ENCODE measurements around the gene WDR5. TPM values are rescaled to one million over a fixed set of nuclear protein-coding genes. Genes with fewer than 3 reads are reported as not detected.
A peak's percentile ranks its signal among the peaks of the same experiment; 100 is the strongest.

WDR5 gene
- total RNA-seq, 1 donor from 2014 or later: 12.9 TPM

DNA sequence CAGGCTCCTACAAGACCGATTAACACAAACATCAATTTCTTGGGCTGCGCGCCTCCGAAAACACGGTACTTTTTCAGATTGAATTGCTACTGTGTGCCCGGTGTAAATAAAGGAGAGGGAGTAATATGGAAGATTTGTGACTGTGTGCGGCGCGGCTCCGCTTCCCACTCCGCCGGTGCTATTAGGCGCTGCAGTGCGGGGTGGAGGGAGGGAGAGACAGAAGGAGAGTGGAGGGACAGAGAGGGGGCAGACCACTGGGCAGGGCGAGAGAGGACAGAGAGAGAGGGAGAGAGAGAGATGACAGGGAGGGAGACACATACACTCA is 53.2 kb downstream of the WDR5 start:
- no peak for DNase-seq

DNA sequence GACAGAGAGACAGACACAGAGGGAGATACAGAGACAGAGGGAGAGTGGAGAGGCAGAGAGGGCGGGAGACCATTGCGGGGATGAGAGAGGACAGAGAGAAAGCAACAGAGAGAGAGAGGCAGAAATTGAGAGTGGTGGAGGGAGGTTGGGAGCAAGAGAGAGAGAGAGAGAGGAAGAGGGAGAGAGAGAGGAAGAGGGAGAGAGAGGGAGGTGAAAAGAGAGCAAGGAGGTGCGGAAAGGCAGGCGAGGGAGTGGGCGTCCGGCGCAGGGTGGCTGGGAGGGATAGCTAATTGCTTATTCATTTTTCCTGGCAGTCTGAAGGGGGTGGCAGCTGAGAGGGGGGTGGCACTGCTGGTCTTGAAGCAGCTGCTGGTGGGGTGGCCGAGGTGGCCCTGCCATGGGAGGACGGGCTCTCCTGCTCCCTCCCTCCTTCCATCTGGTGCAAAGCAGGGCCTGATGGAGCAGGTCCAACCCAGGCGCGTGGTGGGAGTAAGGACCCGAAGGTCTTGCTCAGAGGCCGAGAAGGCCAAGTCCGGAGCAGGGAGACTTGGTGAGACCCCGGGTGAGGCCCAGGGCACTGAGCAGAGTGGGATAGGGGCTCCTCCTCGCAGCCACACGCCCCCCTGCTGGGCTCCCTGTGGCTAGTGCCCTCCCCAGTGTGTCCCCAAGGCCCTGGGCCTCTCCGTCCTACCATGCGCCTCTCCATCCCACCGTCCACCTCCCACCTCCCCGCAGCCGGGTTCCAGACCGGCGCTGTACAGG is 53.8 kb downstream of the WDR5 start:
- no peak for DNase-seq

DNA sequence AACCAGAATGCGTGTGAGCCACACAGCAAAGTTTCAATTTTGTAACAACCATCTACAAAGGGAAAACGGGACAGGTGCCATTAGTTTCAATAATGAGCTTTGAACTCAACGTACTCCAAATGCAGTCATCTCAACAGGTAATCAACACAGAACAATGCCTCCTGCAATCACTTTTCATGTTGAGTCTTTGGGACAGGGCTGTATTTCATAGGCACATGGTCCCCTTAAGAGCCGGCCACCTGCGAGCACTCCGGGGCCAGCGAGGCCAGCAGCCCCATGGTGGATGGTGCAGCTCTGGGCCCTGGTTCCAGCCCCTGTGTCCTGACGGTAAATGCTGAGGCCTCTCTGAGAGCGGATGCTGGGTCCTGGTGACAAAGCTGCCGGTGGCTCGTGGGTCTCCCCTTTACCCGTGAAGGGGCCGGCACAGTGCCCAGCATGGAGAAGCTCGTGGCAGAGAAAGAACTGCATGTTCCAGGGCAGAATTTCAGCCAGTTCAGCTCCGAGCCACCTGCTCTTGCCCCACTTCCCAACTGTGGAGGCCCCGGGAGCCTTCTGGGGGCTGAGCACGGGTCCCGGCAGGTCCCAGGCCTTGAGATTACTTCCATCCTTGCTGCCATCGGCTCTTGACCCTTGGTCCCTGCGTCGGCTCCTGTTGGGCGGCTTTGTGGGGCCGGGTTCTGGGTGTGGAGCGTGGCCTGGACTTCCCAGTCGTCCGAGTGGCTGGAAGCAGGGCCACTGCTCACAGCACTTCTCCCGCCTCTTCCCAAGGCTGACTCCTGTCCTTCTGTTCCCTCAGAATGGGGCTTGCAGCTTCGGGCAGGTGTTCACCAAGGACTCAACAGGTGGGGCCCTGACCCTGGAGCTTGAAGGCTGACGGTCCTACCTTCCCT is 54.6 kb downstream of the WDR5 start:
- no peak for DNase-seq

DNA sequence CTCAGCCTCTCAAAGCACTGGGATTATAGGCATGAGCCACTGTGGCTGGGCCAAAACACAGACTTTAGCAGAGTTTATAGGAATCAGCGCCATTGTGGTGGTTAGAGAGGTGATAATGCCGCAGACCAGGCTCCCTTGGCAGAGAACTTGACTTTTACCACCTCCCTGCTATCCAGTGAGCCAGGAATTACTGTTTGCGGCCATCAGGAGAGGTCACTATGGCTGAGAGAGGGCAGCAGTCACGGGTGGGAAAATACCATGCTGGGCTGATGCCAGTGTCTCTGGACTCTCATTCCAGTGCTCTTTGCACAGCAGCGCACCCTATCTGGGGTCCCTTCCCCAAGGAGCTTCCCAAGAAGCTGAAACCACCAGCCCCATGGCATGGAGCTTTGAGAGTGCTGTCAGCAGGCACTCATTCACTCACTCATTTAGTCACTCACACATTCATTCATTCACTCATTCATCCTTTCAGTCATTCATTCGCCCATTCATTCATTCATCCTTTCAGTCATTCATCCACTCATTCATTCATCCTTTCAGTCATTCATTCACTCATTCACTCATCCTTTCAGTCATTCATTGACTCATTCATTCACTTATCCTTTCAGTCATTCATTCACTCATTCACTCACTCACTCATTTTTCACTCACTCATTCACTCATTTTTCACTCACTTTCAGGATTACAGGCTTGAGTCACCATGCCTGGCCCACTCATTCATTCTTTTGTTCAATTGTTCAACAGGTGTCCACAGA is 55.8 kb downstream of the WDR5 start:
- no peak for DNase-seq

DNA sequence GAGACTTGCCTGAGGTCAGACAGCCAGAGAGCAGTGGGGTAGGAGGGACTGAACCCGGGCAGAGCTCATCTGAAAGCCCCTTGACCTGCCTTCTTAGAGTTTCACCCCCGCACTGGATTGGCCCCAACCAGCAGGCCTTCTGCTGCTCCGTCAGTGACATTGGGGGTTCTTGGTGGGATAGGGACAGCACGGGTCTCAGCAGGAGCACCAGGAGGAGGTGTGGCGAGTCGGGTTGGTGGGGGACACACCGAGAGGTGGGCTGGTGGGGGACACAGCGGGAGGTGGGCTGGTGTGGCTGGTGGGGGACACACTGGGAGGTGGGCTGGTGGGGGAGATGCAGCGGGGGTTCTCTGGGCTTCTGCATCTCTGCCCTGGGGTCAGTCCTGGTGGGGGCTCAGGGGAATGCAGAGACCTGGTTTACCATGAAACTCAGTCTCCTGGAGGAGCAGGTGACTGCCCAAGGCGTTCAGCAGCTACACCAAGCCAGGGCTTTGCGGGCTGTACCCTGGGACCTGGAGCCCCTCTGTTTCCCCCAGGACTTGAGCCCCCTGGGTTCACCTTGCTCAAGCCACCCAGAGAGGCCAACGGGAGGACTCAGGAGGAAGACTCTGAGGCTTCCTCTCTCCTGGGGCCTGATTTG is 56.5 kb downstream of the WDR5 start:
- no peak for DNase-seq

DNA sequence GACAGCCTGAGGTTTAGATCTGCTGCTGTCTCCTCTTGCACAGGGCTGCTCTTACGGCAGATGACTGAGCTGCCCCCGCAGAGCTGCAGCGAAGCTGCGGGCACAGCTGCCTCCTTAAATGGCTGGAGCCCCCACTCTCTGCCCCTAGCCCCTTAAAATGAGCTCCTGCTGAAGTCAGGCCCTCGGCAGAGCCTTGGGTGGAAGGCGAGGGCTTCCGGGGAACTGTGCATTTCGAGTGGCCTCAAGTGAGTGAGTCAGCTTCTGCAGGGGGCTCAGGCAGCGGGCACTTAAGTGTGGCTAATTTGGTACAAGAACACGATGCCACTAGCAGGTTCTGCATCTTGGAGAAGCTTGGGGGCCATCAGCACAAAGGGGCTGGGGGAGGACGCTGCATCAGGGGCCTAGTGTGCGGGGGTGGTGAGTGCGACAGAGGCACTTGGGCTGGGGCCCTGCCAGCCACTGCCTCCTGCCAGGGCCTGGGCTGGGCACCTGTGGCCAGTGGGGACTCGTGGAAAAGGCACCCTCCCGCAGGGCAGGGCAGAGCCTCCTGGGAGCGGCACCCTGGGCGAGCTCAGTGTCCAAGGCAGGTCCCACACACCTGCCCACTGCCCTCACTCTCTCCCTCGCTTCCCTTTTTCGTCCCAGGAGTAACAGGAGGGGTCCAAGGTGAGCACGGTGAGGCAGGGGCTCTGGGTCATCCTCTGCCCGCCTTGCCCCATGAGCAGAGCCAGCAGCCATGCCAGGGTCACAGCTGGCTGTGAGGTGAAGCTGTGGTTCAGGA is 57.3 kb downstream of the WDR5 start:
- DNase-seq: no peak

DNA sequence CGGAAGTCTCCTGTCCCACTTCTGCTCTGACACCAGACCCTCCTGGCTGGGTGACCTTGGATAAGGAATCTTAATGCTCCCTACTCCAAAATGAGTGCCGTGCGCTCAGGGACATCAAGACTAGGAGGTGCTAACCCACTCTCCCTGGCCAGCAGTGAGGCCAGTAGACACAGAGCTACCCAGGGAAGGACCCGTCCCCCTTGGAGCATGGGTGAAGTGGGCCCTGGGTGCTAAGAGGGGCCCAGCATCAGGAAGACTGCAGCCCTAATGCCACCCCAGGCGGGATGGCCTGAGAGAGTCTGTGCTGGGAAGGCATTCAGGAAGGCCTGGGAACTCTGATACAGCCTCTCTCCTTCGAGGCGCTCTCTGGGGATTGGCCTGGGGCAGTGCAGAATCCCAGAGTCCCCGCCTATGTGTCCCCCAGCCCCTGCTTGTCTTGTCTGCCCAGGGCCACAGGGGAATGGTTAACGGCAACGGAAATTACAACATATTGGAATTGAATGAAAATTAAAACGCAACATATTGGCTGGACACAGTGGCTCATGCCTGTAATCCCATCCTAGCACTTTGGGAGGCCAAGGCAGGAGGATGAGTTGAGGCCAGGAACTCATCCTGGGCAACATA is 58.1 kb downstream of the WDR5 start:
- no peak for DNase-seq

DNA sequence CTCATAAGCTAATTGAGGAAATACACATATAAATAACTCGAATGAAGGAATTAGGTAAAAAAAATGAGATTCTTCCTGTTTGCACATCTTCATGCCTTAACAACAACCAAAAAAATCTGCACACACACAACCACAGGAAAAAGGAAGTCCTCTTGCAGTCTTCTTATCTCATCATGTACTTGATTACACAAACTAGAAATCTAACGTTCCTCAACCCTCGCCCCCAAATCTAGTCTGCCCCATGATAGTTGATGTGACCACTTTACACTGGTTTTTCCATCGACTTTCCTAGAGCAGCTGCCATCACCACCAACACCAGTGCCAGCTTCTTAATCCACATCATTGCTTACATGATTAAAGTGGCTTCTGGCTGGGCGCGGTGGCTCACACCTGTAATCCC is 59.7 kb downstream of the WDR5 start:
- DNase-seq: no peak

DNA sequence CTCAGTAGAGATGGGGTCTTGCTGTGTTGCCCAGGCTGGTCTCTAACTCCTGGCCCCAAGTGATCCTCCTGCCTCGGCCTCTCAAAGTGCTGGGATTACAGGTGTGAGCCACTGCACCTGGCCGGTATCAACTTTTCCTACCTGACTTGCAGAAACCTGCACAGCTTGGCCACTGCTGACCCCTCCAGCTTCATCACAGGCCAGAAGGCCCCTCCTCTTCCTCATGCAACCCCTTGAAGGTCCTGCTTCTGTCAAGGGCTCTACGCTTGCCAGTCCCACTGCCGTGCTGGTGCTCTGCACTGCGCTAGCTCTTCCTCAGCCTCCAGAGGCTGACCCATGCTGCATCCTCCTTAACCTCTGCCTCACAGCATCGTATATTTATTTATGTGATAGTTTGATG is 61.0 kb downstream of the WDR5 start:
- DNase-seq: no peak

DNA sequence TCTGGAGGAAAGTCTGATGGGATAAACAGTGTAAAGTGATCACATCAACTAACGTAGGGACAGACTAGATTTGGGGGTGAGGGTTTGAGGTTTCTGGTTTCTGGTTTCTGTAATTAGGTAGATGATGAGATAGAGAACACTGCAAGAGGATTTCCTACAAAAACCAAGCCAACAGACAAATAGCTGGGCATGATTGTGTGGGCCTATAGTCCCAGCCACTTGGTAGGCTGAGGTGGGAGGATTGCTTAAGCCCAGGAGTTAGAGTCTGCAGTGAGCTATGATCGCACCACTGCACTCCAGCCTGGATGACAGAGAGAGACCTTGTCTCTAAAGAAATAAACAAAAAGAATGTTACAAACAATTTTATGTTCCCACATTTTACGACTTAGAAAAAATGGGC is 62.9 kb downstream of the WDR5 start:
- no peak for DNase-seq

DNA sequence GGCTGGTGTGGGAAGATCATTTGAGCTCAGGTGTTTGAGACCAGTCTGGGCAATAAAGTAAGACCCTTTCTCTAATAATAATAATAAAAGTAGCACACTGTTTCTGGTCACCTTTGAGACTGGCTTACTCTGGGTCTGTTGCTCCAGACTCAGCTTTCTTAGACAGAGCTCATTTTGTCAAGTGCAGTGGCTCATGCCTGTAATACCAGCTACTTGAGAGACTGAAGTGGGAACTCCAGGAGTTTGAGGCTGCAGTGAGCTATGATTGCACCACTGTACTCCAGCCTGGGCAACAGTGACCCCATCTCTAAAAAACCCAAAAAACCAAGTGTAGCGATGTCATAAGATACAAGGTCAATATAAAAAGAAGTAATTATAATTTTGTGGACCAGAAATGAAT is 64.8 kb downstream of the WDR5 start:
- DNase-seq: no peak

DNA sequence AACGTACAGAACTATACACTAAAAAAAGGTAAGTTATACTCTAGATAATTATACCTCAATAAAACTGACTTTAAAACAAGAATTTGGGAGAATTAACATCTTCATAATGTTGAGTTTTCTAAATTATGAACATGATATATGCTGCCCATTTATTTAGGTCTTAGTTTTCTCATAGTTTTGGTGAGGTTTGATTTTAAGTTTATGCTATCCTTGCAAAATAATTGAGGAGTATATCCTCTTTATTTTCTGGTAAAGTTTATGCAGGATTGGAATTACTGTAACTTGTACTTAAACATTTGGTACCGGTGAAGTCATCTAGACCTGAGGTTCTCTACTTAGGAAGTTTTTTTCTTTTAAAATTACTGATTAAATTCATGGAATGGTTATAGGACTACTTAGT is 67.3 kb downstream of the WDR5 start:
- no peak for DNase-seq

DNA sequence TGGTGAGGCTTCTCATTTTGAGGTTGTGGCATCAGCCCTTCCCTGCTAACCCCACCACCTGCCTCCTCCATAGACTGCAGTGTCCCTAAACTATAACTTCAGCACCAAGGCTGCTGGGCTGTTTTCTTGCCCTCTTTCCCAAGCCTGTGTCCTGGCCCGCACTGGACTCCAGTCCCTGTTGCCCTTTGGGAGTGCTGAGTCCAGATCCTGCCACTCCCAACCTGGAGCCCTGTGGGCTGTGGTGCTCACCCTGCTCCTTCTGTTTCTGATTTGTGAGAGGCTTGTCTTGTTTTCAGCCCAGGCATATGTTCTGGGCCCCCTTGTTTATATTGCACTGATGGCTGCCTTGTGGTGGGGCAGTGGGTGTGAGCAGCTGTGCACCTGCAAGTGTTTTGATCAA is 68.2 kb downstream of the WDR5 start:
- no peak for DNase-seq

DNA sequence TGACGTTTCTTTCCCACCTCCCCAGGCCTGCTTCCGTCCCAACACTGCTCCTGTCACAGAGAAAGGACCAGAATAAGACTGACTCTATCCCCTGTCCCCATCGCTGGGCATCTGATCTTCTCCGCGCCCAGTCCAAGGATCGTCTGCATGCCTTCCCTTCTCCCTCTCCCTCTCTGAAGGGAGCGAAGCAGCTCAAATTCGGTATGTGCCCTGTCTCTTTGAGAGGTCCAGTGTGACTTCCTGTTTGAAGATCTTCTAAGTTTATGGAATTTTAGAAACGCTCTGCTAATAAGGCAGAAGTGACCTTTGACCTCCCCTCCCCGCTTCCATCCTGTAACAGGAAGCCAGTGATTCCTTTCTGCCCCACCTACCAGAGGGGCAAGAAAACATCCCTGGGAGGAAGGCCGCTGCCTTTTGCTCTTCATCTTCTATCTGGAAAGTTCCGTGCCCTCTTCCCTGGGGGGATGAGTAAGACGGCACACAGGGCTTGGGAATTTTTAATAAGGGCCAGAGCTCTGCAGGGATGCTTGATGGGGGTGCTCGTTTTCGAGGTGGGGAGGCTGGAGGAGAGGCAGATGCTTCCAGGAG is 69.2 kb downstream of the WDR5 start:
- no peak for DNase-seq

DNA sequence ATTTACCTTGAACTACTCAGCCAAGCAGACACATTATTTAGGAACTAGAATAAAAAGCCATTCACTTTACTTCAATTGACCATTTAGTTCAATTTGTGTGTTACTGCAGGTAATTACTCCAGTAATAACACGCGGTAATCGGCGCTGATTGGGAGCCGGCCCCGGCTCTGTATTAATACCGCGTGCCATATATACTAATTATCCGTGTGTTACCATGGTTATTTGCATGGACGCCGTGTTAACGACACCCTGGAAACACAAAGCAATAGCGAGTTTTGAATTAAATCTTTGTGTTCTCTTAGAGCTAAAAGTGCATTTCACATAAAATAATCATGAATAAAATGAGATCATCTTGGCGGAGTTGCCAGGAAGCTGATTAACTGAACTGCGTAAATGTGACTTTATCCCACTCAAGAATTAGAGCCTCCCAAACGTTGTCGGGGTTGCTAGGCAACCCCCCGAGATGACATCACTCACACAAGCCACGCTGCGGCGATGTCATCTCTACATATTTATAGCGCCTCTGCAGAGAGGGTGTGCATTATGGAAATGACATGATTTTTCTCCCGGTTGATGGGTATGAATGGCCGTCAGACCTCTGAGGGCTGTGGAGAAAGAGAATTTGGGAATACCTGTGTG is 69.9 kb downstream of the WDR5 start:
- peak; percentile 92 for DNase-seq

DNA sequence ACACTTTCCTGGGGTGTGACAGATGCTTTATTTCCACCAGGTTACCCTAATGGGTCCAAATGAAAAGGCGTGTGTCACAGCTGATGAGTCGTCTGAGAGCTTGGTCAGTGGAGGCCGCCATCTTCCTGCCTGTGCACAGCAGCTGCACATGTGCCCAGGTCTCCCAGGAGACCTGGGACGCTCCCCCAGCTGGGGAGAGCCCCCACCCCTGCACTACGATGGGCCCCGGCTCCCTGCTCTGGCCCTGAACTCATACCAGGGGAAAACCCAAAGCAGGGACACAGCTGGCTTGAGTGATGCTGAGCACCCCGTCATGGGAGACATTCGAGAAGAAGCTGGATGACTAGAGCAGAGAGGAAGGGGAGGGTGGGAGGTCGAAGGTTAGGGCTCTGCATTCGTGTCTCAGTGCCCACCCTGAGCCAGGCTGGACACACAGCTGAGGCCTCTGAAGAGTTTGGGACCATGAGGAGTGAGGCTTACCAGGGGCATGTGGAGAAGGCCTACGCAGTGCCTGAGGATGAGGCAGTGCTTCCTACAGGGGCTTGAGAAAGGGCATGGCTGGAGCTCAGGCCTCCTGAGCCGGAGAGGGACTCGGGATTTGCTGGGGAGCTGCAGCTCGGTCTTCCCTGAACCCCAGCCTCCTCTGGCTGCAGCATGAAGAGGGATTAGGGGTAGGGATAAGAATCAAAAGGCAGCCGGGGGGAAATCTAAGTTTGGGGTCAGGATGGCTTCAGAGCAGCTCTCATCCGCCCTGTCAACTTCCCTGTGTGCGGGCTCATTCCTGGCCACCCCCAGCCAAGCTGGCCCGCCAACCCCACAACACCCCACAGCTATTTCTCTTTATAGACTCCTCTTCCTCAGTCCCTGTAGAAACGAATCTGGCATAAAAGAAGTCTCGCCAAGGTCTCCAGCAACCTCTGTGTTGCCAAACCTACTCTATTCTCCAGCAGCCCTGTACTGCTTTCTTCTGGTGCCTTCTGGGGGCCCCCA is 70.7 kb downstream of the WDR5 start:
- no peak for DNase-seq

DNA sequence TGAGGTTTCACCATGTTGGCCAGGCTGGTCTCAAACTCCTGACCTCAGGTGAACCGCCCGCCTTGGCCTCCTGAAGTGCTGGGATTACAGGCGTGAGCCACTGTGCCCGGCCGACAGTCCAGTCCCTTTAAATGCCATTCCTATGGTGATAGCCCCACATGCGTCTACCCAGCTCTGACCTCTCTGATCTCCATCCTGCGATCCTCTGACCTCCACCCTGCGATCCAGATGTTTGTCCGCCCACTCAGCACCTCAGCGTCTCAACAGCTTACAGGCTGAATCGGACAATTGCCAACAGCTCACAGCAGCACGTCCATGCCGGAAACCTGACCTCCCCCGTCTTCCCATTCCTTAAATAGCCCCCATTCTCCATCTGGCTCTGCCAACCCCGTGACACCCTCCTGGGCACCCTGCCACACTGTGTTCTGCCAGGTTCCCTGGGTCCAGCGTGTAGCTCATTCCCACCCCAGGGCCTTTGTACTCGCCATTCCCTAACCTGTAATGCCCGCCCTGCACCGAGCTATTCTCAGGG is 72.5 kb downstream of the WDR5 start:
- DNase-seq: no peak

DNA sequence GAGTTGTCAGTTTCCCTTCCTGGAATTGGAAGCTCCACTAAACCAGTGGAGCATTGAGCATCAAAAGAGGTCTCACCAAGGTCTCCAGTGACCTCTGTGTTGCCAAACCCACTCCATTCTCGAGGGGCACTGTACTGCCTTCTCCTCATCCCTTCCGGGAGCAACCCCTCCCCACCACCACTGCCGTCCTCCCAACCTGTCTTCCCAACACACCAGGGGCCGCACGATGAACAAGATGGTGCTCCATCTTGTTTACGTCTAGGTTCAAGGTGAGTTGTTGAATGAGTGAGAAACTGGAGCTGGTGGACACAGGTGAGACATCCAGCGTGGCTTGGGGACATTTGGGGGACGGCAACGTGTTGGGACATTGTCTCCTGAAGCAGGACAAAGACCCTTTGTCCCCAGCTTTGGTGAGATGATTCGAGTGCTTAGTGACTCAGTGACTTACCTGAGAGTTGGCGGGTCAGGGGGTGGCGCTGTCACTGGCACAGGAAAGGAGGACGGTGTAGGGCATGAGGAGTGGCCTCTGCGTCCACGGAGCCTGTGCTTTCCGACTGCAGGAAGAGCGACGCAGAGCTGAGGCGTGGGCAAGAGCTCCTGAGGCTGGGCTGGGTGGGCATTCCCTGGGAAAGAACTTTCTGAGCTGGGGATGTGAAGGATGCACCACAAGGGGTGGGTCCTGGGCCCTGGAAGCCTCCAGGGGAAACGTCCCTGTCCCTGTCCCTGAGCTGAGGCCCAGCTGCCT is 73.3 kb downstream of the WDR5 start:
- DNase-seq: no peak

All from skin of body (tissue), 2 donors.